ENCODE results near the gene GNB4.
A peak's percentile ranks its signal among the peaks of the same experiment; 100 is the strongest.

Gene GNB4

GRCh38 chr3:179355996-179356395, 95.3 kb downstream of the GNB4 start:
- DNase-seq (ENCODE audit: low read depth), result no peak

GRCh38 chr3:179348325-179349013, 102.8 kb downstream of the GNB4 start:
- DNase-seq (ENCODE audit: low read depth), result no peak

- peak; percentile 78 for DNase-seq (ENCODE audit: low read depth)
These were observed 103.7 kb downstream of the GNB4 start, which contains the start of gene MFN1 for GRCh38 chr3:179347345-179348194. Gene MFN1 (plus strand): TSS chr3:179347709. CDS start chr3:179348852, 1,143 bp downstream.

Data from stimulated activated CD8-positive, alpha-beta memory T cell treated with anti-CD3 and anti-CD28 coated beads, Interleukin-15, amount 100 ng/mL, for 1 hour (primary cell).